GM23338 (cell line): ENCODE measurements around the gene RTCA.

Experiments used
- CREB1 ChIP-seq: fragments of 250-450 bp; sonication (Bioruptor Pico); IDR thresholded peaks from 2 replicates; pipeline ENCODE4 v1.5.0; 2020; ENCODE audit warnings: low read depth, mild to moderate bottlenecking, moderate library complexity
- EZH2 ChIP-seq: fragments of 200-600 bp; sonication (generic); IDR thresholded peaks from one replicate; pipeline ENCODE4 v1.8.0; 2017; ENCODE audit warnings: antibody characterized with exemption, mild to moderate bottlenecking, low read depth; ENCODE audit not compliant: unreplicated experiment
- EZH2phosphoT487 ChIP-seq: fragments of 200-600 bp; sonication (generic); IDR thresholded peaks from one replicate; pipeline ENCODE4 v1.8.1; 2018; ENCODE audit warnings: antibody characterized with exemption; ENCODE audit not compliant: unreplicated experiment
- NANOG ChIP-seq: IDR thresholded peaks from 2 replicates; pipeline ENCODE4 v1.6.1; 2016; ENCODE audit warnings: antibody characterized with exemption, borderline replicate concordance
- POLR2AphosphoS5 ChIP-seq: IDR thresholded peaks from 2 replicates; pipeline ENCODE4 v1.6.1; 2016; ENCODE audit warnings: antibody characterized with exemption, low read depth
- STAT1 ChIP-seq: IDR thresholded peaks from one replicate; pipeline ENCODE4 v1.6.1; 2016; ENCODE audit warnings: antibody characterized with exemption; ENCODE audit not compliant: unreplicated experiment
- ZNF114 ChIP-seq: fragments of 250-450 bp; sonication (Bioruptor Pico); IDR thresholded peaks from 2 replicates; pipeline ENCODE4 v1.5.0; 2020; ENCODE audit warnings: mild to moderate bottlenecking, moderate library complexity
- ZNF331 ChIP-seq: fragments of 250-450 bp; sonication (Bioruptor Pico); IDR thresholded peaks from 2 replicates; pipeline ENCODE4 v1.5.0; 2020; ENCODE audit warnings: low read depth, mild to moderate bottlenecking, moderate library complexity
- TF ChIP-seq, protein P1 (sequence below), 2 experiments: fragments of 200-600 bp in 1 of 2; sonication (generic) in 1 of 2; conservative IDR thresholded peaks; 2 replicates each; pipeline versions ENCODE4 v1.5.1 to v1.6.1; 2016 to 2017; ENCODE audit warnings: antibody characterized with exemption in 2 of 2, low read depth in 2 of 2, mild to moderate bottlenecking in 2 of 2, moderate library complexity in 1 of 2
- TF ChIP-seq, protein P2 (sequence below): IDR thresholded peaks from one replicate; pipeline ENCODE4 v1.6.1; 2018; ENCODE audit warnings: antibody characterized with exemption; ENCODE audit not compliant: unreplicated experiment
- TF ChIP-seq, protein P3 (sequence below): fragments of 250-450 bp; sonication (Bioruptor Pico); IDR thresholded peaks from 2 replicates; pipeline ENCODE4 v1.5.0; 2020; ENCODE audit warnings: mild to moderate bottlenecking, moderate library complexity

DNA sequence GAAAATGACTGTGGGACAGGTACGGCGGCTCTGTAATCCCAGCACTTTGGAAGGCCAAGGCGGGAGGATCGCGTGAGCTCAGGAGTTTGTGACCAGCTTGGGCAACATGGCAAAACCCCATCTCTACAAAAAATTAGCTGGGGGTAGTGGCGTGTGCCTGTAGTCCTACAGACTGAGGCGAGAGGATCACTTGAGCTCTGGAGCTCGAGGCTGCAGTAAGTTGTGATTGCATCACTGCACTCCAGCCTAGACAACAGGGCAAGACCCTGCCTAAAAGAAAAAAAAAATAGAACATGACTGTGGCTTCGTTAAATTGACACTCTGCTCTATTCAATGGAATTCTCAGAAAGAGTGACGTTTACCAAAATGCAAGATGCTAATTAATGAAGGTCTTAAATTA, 12.5 kb upstream of the RTCA start:
- TF ChIP-seq, protein P1, sequence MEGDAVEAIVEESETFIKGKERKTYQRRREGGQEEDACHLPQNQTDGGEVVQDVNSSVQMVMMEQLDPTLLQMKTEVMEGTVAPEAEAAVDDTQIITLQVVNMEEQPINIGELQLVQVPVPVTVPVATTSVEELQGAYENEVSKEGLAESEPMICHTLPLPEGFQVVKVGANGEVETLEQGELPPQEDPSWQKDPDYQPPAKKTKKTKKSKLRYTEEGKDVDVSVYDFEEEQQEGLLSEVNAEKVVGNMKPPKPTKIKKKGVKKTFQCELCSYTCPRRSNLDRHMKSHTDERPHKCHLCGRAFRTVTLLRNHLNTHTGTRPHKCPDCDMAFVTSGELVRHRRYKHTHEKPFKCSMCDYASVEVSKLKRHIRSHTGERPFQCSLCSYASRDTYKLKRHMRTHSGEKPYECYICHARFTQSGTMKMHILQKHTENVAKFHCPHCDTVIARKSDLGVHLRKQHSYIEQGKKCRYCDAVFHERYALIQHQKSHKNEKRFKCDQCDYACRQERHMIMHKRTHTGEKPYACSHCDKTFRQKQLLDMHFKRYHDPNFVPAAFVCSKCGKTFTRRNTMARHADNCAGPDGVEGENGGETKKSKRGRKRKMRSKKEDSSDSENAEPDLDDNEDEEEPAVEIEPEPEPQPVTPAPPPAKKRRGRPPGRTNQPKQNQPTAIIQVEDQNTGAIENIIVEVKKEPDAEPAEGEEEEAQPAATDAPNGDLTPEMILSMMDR (conservative IDR thresholded peaks at IDR 0.05; ENCODE audit: low read depth in 2 of 2): no peak
- no peak for TF ChIP-seq EZH2phosphoT487
- TF ChIP-seq EZH2: no peak
- TF ChIP-seq CREB1 (CRISPR knock-in tag): no peak
- no peak for TF ChIP-seq POLR2AphosphoS5
- TF ChIP-seq STAT1: no peak
- TF ChIP-seq, protein P2, sequence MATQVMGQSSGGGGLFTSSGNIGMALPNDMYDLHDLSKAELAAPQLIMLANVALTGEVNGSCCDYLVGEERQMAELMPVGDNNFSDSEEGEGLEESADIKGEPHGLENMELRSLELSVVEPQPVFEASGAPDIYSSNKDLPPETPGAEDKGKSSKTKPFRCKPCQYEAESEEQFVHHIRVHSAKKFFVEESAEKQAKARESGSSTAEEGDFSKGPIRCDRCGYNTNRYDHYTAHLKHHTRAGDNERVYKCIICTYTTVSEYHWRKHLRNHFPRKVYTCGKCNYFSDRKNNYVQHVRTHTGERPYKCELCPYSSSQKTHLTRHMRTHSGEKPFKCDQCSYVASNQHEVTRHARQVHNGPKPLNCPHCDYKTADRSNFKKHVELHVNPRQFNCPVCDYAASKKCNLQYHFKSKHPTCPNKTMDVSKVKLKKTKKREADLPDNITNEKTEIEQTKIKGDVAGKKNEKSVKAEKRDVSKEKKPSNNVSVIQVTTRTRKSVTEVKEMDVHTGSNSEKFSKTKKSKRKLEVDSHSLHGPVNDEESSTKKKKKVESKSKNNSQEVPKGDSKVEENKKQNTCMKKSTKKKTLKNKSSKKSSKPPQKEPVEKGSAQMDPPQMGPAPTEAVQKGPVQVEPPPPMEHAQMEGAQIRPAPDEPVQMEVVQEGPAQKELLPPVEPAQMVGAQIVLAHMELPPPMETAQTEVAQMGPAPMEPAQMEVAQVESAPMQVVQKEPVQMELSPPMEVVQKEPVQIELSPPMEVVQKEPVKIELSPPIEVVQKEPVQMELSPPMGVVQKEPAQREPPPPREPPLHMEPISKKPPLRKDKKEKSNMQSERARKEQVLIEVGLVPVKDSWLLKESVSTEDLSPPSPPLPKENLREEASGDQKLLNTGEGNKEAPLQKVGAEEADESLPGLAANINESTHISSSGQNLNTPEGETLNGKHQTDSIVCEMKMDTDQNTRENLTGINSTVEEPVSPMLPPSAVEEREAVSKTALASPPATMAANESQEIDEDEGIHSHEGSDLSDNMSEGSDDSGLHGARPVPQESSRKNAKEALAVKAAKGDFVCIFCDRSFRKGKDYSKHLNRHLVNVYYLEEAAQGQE: no peak
- TF ChIP-seq, protein P3, sequence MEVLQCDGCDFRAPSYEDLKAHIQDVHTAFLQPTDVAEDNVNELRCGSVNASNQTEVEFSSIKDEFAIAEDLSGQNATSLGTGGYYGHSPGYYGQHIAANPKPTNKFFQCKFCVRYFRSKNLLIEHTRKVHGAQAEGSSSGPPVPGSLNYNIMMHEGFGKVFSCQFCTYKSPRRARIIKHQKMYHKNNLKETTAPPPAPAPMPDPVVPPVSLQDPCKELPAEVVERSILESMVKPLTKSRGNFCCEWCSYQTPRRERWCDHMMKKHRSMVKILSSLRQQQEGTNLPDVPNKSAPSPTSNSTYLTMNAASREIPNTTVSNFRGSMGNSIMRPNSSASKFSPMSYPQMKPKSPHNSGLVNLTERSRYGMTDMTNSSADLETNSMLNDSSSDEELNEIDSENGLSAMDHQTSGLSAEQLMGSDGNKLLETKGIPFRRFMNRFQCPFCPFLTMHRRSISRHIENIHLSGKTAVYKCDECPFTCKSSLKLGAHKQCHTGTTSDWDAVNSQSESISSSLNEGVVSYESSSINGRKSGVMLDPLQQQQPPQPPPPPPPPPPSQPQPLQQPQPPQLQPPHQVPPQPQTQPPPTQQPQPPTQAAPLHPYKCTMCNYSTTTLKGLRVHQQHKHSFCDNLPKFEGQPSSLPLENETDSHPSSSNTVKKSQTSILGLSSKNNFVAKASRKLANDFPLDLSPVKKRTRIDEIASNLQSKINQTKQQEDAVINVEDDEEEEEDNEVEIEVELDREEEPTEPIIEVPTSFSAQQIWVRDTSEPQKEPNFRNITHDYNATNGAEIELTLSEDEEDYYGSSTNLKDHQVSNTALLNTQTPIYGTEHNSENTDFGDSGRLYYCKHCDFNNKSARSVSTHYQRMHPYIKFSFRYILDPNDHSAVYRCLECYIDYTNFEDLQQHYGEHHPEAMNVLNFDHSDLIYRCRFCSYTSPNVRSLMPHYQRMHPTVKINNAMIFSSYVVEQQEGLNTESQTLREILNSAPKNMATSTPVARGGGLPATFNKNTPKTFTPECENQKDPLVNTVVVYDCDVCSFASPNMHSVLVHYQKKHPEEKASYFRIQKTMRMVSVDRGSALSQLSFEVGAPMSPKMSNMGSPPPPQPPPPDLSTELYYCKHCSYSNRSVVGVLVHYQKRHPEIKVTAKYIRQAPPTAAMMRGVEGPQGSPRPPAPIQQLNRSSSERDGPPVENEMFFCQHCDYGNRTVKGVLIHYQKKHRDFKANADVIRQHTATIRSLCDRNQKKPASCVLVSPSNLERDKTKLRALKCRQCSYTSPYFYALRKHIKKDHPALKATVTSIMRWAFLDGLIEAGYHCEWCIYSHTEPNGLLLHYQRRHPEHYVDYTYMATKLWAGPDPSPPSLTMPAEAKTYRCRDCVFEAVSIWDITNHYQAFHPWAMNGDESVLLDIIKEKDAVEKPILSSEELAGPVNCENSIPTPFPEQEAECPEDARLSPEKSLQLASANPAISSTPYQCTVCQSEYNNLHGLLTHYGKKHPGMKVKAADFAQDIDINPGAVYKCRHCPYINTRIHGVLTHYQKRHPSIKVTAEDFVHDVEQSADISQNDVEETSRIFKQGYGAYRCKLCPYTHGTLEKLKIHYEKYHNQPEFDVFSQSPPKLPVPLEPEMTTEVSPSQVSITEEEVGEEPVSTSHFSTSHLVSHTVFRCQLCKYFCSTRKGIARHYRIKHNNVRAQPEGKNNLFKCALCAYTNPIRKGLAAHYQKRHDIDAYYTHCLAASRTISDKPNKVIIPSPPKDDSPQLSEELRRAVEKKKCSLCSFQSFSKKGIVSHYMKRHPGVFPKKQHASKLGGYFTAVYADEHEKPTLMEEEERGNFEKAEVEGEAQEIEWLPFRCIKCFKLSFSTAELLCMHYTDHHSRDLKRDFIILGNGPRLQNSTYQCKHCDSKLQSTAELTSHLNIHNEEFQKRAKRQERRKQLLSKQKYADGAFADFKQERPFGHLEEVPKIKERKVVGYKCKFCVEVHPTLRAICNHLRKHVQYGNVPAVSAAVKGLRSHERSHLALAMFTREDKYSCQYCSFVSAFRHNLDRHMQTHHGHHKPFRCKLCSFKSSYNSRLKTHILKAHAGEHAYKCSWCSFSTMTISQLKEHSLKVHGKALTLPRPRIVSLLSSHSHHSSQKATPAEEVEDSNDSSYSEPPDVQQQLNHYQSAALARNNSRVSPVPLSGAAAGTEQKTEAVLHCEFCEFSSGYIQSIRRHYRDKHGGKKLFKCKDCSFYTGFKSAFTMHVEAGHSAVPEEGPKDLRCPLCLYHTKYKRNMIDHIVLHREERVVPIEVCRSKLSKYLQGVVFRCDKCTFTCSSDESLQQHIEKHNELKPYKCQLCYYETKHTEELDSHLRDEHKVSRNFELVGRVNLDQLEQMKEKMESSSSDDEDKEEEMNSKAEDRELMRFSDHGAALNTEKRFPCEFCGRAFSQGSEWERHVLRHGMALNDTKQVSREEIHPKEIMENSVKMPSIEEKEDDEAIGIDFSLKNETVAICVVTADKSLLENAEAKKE (CRISPR knock-in tag): no peak
- no peak for TF ChIP-seq ZNF114 (CRISPR knock-in tag)
- TF ChIP-seq NANOG: no peak
- TF ChIP-seq ZNF331 (CRISPR knock-in tag): no peak
